ENCODE measurements around the gene SLX4IP.

SLX4IP gene

DNA sequence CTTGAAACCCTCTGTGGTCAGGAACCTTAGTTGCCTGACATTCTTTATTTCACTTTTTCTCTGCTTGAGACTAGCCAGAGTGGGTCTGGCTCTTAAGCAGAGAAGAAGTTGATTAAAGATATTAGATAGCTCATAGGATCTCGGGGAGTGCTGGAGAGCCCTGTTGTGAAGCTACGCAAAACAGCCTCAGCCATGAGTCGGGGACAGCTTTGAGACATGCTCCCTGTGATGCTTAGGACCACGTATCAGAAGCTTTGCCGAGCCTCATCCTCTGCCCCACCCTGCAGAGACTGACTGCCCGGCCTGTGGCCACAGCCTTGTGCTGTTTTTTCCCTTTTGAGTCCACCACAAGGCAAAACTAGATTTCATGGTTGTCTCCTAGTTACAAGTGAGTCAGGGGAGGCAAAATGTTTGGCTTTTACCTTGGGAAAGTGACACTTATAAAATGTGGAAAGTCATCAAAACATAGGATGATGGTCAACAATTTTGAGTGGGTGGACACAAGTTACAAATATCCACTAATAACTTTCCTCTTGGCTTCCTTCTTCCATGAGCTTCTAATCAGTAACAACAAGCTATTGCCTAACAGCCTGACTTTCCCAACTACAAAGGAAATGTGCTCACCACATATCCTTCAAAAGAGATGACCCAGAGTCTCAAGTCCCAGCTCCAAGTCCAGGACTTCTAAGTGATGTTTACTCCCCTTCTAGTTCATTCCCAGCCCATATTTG, 130.3 kb downstream of the SLX4IP start:
- no peak overlapping the region for H3K4me3 ChIP-seq (ENCODE audit: low read depth, low read length)
- H3K27ac ChIP-seq (ENCODE audit: extremely low read depth, low read depth, low read length): no peak overlapping the region
- ChIA-PET POLR2A (no interaction called here), CTCF (no interaction called here)
- no peaks in the 10 kb centered on the region for H3K4me1 ChIP-seq (ENCODE audit: control insufficient read depth, insufficient read depth, low read length)
- no peaks in the 10 kb centered on the region for H3K9me3 ChIP-seq (ENCODE audit: control insufficient read depth, insufficient read depth, low read depth, low read length)
- H3K36me3 ChIP-seq (ENCODE audit: control insufficient read depth in 2 of 2, insufficient read depth in 1 of 2, low read length in 2 of 2): peaks cover 0 to 5% of the 10 kb centered on the region in 2 experiments; a peak in 1 of 3 replicates
- TF ChIP-seq ZNF404 (tag by site-specific recombination; IDR thresholded peaks at IDR 0.05) (no peak), ZBTB20 (tag by site-specific recombination; IDR thresholded peaks at IDR 0.05) (no peak), GFI1B (tag by site-specific recombination; IDR thresholded peaks at IDR 0.05) (no peak), ZFHX2 (tag by site-specific recombination; conservative IDR thresholded peaks at IDR 0.05) (no peak), ZNF350 (tag by site-specific recombination; IDR thresholded peaks at IDR 0.05) (no peak), PRDM1 (tag by site-specific recombination; IDR thresholded peaks at IDR 0.05) (no peak), ZNF112 (tag by site-specific recombination; IDR thresholded peaks at IDR 0.05) (no peak), ZNF654 (tag by site-specific recombination; IDR thresholded peaks at IDR 0.05; ENCODE audit: low read depth) (no peak), ZSCAN16 (tag by site-specific recombination; IDR thresholded peaks at IDR 0.05) (no peak), ZNF677 (tag by site-specific recombination; IDR thresholded peaks at IDR 0.05) (no peak)
- TF ChIP-seq, protein P1, sequence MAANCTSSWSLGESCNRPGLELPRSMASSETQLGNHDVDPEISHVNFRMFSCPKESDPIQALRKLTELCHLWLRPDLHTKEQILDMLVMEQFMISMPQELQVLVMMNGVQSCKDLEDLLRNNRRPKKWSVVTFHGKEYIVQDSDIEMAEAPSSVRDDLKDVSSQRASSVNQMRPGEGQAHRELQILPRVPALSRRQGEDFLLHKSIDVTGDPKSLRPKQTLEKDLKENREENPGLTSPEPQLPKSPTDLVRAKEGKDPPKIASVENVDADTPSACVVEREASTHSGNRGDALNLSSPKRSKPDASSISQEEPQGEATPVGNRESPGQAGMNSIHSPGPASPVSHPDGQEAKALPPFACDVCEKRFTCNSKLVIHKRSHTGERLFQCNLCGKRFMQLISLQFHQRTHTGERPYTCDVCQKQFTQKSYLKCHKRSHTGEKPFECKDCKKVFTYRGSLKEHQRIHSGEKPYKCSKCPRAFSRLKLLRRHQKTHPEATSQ (tag by site-specific recombination; IDR thresholded peaks at IDR 0.05): no peak

DNA sequence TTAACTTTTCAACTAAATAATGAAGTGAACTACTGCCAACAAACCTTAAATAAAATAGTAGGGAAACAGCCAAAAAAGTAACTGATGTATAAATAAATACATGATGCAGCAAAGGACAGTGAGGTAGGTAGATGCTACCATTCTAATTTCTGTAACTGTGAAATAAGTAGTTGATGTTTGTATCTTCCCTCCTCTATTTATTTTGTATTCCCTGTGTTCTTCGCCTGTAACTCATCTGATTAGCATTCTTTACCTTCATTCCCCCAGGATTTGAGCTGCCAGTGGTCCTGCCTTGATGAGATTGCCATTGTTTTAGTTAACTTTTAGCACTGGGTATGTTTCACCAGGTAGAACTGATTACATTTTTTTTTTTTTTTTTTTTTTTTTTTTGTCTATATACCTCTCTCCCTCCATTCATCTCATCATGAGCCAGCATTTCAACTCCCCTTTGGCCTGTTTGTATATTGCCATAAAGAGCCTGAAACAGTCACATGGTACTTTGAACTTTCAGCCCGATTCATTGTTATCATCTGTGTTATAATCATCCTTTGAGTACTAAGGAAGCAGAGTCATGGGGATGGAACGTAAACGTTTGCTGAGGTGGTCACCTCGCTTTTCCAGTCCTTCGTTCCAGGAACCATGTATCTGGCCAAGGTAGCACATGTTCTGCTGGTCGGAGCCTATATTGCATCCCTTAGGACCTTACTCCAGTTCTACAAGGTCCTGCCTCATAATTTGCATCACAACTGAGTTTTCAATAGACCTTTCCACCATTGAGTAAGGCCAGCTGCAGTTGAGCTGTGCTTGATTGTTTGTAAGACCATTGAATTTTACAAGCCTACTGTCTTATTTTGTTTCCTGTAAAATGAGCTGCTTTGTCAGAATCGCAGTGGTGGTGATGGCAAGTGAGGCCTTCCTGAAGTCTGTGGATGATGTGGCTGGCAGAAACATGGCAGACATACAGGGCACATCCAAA, 131.1 kb downstream of the SLX4IP start:
- POLR2A ChIA-PET: no interaction called here
- CTCF ChIA-PET: no interaction called here
- peaks cover 0 to 5% of the 10 kb centered on the region in 2 experiments; a peak in 1 of 3 replicates for H3K36me3 ChIP-seq (ENCODE audit: control insufficient read depth in 2 of 2, insufficient read depth in 1 of 2, low read length in 2 of 2)

More for the DNA sequence above, 131.1 kb downstream of the SLX4IP start:
- no peaks in the 10 kb centered on the region for H3K4me1 ChIP-seq (ENCODE audit: control insufficient read depth, insufficient read depth, low read length)
- H3K27ac ChIP-seq (ENCODE audit: extremely low read depth, low read depth, low read length): no peak overlapping the region
- TF ChIP-seq, protein P2, sequence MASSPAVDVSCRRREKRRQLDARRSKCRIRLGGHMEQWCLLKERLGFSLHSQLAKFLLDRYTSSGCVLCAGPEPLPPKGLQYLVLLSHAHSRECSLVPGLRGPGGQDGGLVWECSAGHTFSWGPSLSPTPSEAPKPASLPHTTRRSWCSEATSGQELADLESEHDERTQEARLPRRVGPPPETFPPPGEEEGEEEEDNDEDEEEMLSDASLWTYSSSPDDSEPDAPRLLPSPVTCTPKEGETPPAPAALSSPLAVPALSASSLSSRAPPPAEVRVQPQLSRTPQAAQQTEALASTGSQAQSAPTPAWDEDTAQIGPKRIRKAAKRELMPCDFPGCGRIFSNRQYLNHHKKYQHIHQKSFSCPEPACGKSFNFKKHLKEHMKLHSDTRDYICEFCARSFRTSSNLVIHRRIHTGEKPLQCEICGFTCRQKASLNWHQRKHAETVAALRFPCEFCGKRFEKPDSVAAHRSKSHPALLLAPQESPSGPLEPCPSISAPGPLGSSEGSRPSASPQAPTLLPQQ (tag by site-specific recombination; IDR thresholded peaks at IDR 0.05): no peak
- no peak for TF ChIP-seq ZXDB (tag by site-specific recombination; IDR thresholded peaks at IDR 0.05)
- TF ChIP-seq, protein P3, sequence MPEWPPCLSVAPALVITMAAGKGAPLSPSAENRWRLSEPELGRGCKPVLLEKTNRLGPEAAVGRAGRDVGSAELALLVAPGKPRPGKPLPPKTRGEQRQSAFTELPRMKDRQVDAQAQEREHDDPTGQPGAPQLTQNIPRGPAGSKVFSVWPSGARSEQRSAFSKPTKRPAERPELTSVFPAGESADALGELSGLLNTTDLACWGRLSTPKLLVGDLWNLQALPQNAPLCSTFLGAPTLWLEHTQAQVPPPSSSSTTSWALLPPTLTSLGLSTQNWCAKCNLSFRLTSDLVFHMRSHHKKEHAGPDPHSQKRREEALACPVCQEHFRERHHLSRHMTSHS (tag by site-specific recombination; IDR thresholded peaks at IDR 0.05): no peak
- TF ChIP-seq ZNF2 (tag by site-specific recombination; IDR thresholded peaks at IDR 0.05): no peak
- TF ChIP-seq ZSCAN23 (tag by site-specific recombination; IDR thresholded peaks at IDR 0.05): no peak
- TF ChIP-seq, protein P4, sequence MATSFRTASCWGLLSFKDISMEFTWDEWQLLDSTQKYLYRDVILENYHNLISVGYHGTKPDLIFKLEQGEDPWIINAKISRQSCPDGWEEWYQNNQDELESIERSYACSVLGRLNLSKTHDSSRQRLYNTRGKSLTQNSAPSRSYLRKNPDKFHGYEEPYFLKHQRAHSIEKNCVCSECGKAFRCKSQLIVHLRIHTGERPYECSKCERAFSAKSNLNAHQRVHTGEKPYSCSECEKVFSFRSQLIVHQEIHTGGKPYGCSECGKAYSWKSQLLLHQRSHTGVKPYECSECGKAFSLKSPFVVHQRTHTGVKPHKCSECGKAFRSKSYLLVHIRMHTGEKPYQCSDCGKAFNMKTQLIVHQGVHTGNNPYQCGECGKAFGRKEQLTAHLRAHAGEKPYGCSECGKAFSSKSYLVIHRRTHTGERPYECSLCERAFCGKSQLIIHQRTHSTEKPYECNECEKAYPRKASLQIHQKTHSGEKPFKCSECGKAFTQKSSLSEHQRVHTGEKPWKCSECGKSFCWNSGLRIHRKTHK (tag by site-specific recombination; IDR thresholded peaks at IDR 0.05): no peak
- TF ChIP-seq ZNF426 (tag by site-specific recombination; IDR thresholded peaks at IDR 0.05): no peak
- TF ChIP-seq, protein P5, sequence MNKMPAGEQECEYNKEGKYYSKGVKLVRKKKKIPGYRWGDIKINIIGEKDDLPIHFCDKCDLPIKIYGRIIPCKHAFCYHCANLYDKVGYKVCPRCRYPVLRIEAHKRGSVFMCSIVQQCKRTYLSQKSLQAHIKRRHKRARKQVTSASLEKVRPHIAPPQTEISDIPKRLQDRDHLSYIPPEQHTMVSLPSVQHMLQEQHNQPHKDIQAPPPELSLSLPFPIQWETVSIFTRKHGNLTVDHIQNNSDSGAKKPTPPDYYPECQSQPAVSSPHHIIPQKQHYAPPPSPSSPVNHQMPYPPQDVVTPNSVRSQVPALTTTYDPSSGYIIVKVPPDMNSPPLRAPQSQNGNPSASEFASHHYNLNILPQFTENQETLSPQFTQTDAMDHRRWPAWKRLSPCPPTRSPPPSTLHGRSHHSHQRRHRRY (tag by site-specific recombination; IDR thresholded peaks at IDR 0.05): no peak
- TF ChIP-seq, protein P6, sequence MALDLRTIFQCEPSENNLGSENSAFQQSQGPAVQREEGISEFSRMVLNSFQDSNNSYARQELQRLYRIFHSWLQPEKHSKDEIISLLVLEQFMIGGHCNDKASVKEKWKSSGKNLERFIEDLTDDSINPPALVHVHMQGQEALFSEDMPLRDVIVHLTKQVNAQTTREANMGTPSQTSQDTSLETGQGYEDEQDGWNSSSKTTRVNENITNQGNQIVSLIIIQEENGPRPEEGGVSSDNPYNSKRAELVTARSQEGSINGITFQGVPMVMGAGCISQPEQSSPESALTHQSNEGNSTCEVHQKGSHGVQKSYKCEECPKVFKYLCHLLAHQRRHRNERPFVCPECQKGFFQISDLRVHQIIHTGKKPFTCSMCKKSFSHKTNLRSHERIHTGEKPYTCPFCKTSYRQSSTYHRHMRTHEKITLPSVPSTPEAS (tag by site-specific recombination; IDR thresholded peaks at IDR 0.05): no peak
- no peak for TF ChIP-seq KLF10 (tag by site-specific recombination; IDR thresholded peaks at IDR 0.05)
- TF ChIP-seq, protein P7, sequence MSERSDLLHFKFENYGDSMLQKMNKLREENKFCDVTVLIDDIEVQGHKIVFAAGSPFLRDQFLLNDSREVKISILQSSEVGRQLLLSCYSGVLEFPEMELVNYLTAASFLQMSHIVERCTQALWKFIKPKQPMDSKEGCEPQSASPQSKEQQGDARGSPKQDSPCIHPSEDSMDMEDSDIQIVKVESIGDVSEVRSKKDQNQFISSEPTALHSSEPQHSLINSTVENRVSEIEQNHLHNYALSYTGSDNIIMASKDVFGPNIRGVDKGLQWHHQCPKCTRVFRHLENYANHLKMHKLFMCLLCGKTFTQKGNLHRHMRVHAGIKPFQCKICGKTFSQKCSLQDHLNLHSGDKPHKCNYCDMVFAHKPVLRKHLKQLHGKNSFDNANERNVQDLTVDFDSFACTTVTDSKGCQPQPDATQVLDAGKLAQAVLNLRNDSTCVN (tag by site-specific recombination; optimal IDR thresholded peaks at IDR 0.05): no peak
- no peak for TF ChIP-seq HOXA7 (CRISPR knock-in tag; IDR thresholded peaks at IDR 0.05; ENCODE audit: borderline replicate concordance)
- no peaks in the 10 kb centered on the region for H3K9me3 ChIP-seq (ENCODE audit: control insufficient read depth, insufficient read depth, low read depth, low read length)
- no peak overlapping the region for H3K4me3 ChIP-seq (ENCODE audit: low read depth, low read length)

Data from HEK293 (cell line).